Measurements from ENCODE around the gene CLIC2.
"Not testable (repeated sequence)": the region's sequence is repeated elsewhere in the genome, so short reads cannot be mapped to it uniquely, and the experiment has no call there.

Gene CLIC2

GRCh38 chrX:155329293-155329692, 5.1 kb downstream of the CLIC2 start:
- Histone ChIP-seq H3K9ac (ENCODE audit: low read depth, low read length) (no peak overlapping the region), H3K27me3 (ENCODE audit: control insufficient read depth, insufficient read depth, low read length) (no peaks in the 10 kb centered on the region), H3K4me1 (ENCODE audit: control insufficient read depth, insufficient read depth, low read length) (no peaks in the 10 kb centered on the region), H3K9me3 (ENCODE audit: control insufficient read depth, insufficient read depth, low read length) (no peaks in the 10 kb centered on the region), H3K36me3 (ENCODE audit: control insufficient read depth, insufficient read depth, low read length) (no peaks in the 10 kb centered on the region), H3K4me3 (ENCODE audit: low read depth, low read length) (no peak overlapping the region)

GRCh38 chrX:155326610-155327009, 7.8 kb downstream of the CLIC2 start:
- Histone ChIP-seq H3K9me3 (ENCODE audit: control insufficient read depth, insufficient read depth, low read length) (no peaks in the 10 kb centered on the region), H3K27me3 (ENCODE audit: control insufficient read depth, insufficient read depth, low read length) (no peaks in the 10 kb centered on the region), H3K4me1 (ENCODE audit: control insufficient read depth, insufficient read depth, low read length) (no peaks in the 10 kb centered on the region)

GRCh38 chrX:155314260-155314659, 20.2 kb downstream of the CLIC2 start:
- Histone ChIP-seq H3K36me3 (ENCODE audit: control insufficient read depth, insufficient read depth, low read length) (no peaks in the 10 kb centered on the region), H3K4me3 (ENCODE audit: low read depth, low read length) (no peak overlapping the region), H3K27me3 (ENCODE audit: control insufficient read depth, insufficient read depth, low read length) (no peaks in the 10 kb centered on the region), H3K9ac (ENCODE audit: low read depth, low read length) (no peak overlapping the region), H3K4me1 (ENCODE audit: control insufficient read depth, insufficient read depth, low read length) (no peaks in the 10 kb centered on the region), H3K9me3 (ENCODE audit: control insufficient read depth, insufficient read depth, low read length) (peaks cover 3% of the 10 kb centered on the region)

More at GRCh38 chrX:155326610-155327009, 7.8 kb downstream of the CLIC2 start:
- H3K9ac ChIP-seq (ENCODE audit: low read depth, low read length): no peak overlapping the region
- no peak overlapping the region for H3K4me3 ChIP-seq (ENCODE audit: low read depth, low read length)
- no peaks in the 10 kb centered on the region for H3K36me3 ChIP-seq (ENCODE audit: control insufficient read depth, insufficient read depth, low read length)

- no peak overlapping the region for H3K4me3 ChIP-seq (ENCODE audit: low read depth, low read length)
- no peak overlapping the region for H3K9ac ChIP-seq (ENCODE audit: low read depth, low read length)
- no peaks in the 10 kb centered on the region for H3K4me1 ChIP-seq (ENCODE audit: control insufficient read depth, insufficient read depth, low read length)
- H3K36me3 ChIP-seq (ENCODE audit: control insufficient read depth, insufficient read depth, low read length): no peaks in the 10 kb centered on the region
- no peaks in the 10 kb centered on the region for H3K27me3 ChIP-seq (ENCODE audit: control insufficient read depth, insufficient read depth, low read length)
- H3K9me3 ChIP-seq (ENCODE audit: control insufficient read depth, insufficient read depth, low read length): peaks cover 3% of the 10 kb centered on the region
Observed at GRCh38 chrX:155313766-155314165, 20.6 kb downstream of the CLIC2 start.

- H3K4me3 ChIP-seq (ENCODE audit: low read depth, low read length): no peak overlapping the region
- no peaks in the 10 kb centered on the region for H3K4me1 ChIP-seq (ENCODE audit: control insufficient read depth, insufficient read depth, low read length)
- H3K27me3 ChIP-seq (ENCODE audit: control insufficient read depth, insufficient read depth, low read length): no peaks in the 10 kb centered on the region
- no peaks in the 10 kb centered on the region for H3K36me3 ChIP-seq (ENCODE audit: control insufficient read depth, insufficient read depth, low read length)
- H3K9me3 ChIP-seq (ENCODE audit: control insufficient read depth, insufficient read depth, low read length): no peaks in the 10 kb centered on the region
- H3K9ac ChIP-seq (ENCODE audit: low read depth, low read length): no peak overlapping the region
Observed at GRCh38 chrX:155293771-155294170, 40.6 kb downstream of the CLIC2 start.

- Histone ChIP-seq H3K36me3 (ENCODE audit: control insufficient read depth, insufficient read depth, low read length) (no peaks in the 10 kb centered on the region), H3K4me1 (ENCODE audit: control insufficient read depth, insufficient read depth, low read length) (no peaks in the 10 kb centered on the region), H3K27me3 (ENCODE audit: control insufficient read depth, insufficient read depth, low read length) (no peaks in the 10 kb centered on the region), H3K9me3 (ENCODE audit: control insufficient read depth, insufficient read depth, low read length) (peaks cover 6% of the 10 kb centered on the region), H3K9ac (ENCODE audit: low read depth, low read length) (no peak overlapping the region), H3K4me3 (ENCODE audit: low read depth, low read length) (no peak overlapping the region)
Observed at GRCh38 chrX:155279873-155280272, 54.5 kb downstream of the CLIC2 start.

GRCh38 chrX:155270969-155271368, 63.4 kb downstream of the CLIC2 start:
- Histone ChIP-seq H3K27me3 (ENCODE audit: control insufficient read depth, insufficient read depth, low read length) (no peaks in the 10 kb centered on the region), H3K4me1 (ENCODE audit: control insufficient read depth, insufficient read depth, low read length) (no peaks in the 10 kb centered on the region), H3K9me3 (ENCODE audit: control insufficient read depth, insufficient read depth, low read length) (no peaks in the 10 kb centered on the region), H3K36me3 (ENCODE audit: control insufficient read depth, insufficient read depth, low read length) (no peaks in the 10 kb centered on the region), H3K4me3 (ENCODE audit: low read depth, low read length) (no peak overlapping the region), H3K9ac (ENCODE audit: low read depth, low read length) (no peak overlapping the region)

- not testable (repeated sequence) for H3K9ac ChIP-seq (ENCODE audit: low read depth, low read length); H3K27me3 ChIP-seq (ENCODE audit: control insufficient read depth, insufficient read depth, low read length)
Observed at GRCh38 chrX:155267995-155268394, 66.4 kb downstream of the CLIC2 start.

GRCh38 chrX:155266439-155266838, 68.0 kb downstream of the CLIC2 start:
- Histone ChIP-seq H3K27me3 (ENCODE audit: control insufficient read depth, insufficient read depth, low read length) (no peaks in the 10 kb centered on the region), H3K9me3 (ENCODE audit: control insufficient read depth, insufficient read depth, low read length) (no peaks in the 10 kb centered on the region), H3K4me3 (ENCODE audit: low read depth, low read length) (no peak overlapping the region), H3K36me3 (ENCODE audit: control insufficient read depth, insufficient read depth, low read length) (no peaks in the 10 kb centered on the region), H3K4me1 (ENCODE audit: control insufficient read depth, insufficient read depth, low read length) (no peaks in the 10 kb centered on the region), H3K9ac (ENCODE audit: low read depth, low read length) (no peak overlapping the region)

More at GRCh38 chrX:155267995-155268394, 66.4 kb downstream of the CLIC2 start:
- not testable (repeated sequence) for H3K4me3 ChIP-seq (ENCODE audit: low read depth, low read length); H3K36me3 ChIP-seq (ENCODE audit: control insufficient read depth, insufficient read depth, low read length); H3K9me3 ChIP-seq (ENCODE audit: control insufficient read depth, insufficient read depth, low read length); H3K4me1 ChIP-seq (ENCODE audit: control insufficient read depth, insufficient read depth, low read length)

- Histone ChIP-seq H3K36me3 (ENCODE audit: control insufficient read depth, insufficient read depth, low read length) (no peaks in the 10 kb centered on the region), H3K27me3 (ENCODE audit: control insufficient read depth, insufficient read depth, low read length) (no peaks in the 10 kb centered on the region), H3K9ac (ENCODE audit: low read depth, low read length) (no peak within 1 kb of the TSS), H3K4me3 (ENCODE audit: low read depth, low read length) (peak within 1 kb of the TSS; percentile 42), H3K4me1 (ENCODE audit: control insufficient read depth, insufficient read depth, low read length) (no peaks in the 10 kb centered on the region), H3K9me3 (ENCODE audit: control insufficient read depth, insufficient read depth, low read length) (no peaks in the 10 kb centered on the region)
Observed at GRCh38 chrX:155263854-155264628, 70.4 kb downstream of the CLIC2 start, which contains the start of gene RAB39B. TSS of gene RAB39B (minus strand) at chrX:155264491. CDS start at chrX:155264288, 203 bp downstream.

GRCh38 chrX:155262970-155263754, 71.3 kb downstream of the CLIC2 start:
- Histone ChIP-seq H3K27me3 (ENCODE audit: control insufficient read depth, insufficient read depth, low read length) (no peaks in the 10 kb centered on the region), H3K9me3 (ENCODE audit: control insufficient read depth, insufficient read depth, low read length) (no peaks in the 10 kb centered on the region), H3K9ac (ENCODE audit: low read depth, low read length) (no peak overlapping the region), H3K4me1 (ENCODE audit: control insufficient read depth, insufficient read depth, low read length) (no peaks in the 10 kb centered on the region), H3K4me3 (ENCODE audit: low read depth, low read length) (peak overlapping the region; percentile 42), H3K36me3 (ENCODE audit: control insufficient read depth, insufficient read depth, low read length) (no peaks in the 10 kb centered on the region)

- H3K36me3 ChIP-seq (ENCODE audit: control insufficient read depth, insufficient read depth, low read length): no peaks in the 10 kb centered on the region
- no peak overlapping the region for H3K4me3 ChIP-seq (ENCODE audit: low read depth, low read length)
- H3K9me3 ChIP-seq (ENCODE audit: control insufficient read depth, insufficient read depth, low read length): no peaks in the 10 kb centered on the region
- no peaks in the 10 kb centered on the region for H3K27me3 ChIP-seq (ENCODE audit: control insufficient read depth, insufficient read depth, low read length)
- no peaks in the 10 kb centered on the region for H3K4me1 ChIP-seq (ENCODE audit: control insufficient read depth, insufficient read depth, low read length)
- no peak overlapping the region for H3K9ac ChIP-seq (ENCODE audit: low read depth, low read length)
Observed at GRCh38 chrX:155259752-155260151, 74.7 kb downstream of the CLIC2 start.

Measured in iPS-15b (cell line).